ENCODE results near the gene NPHP3.
"Not testable (repeated sequence)": the region's sequence is repeated elsewhere in the genome, so short reads cannot be mapped to it uniquely, and the experiment has no call there.

The NPHP3 gene

DNA sequence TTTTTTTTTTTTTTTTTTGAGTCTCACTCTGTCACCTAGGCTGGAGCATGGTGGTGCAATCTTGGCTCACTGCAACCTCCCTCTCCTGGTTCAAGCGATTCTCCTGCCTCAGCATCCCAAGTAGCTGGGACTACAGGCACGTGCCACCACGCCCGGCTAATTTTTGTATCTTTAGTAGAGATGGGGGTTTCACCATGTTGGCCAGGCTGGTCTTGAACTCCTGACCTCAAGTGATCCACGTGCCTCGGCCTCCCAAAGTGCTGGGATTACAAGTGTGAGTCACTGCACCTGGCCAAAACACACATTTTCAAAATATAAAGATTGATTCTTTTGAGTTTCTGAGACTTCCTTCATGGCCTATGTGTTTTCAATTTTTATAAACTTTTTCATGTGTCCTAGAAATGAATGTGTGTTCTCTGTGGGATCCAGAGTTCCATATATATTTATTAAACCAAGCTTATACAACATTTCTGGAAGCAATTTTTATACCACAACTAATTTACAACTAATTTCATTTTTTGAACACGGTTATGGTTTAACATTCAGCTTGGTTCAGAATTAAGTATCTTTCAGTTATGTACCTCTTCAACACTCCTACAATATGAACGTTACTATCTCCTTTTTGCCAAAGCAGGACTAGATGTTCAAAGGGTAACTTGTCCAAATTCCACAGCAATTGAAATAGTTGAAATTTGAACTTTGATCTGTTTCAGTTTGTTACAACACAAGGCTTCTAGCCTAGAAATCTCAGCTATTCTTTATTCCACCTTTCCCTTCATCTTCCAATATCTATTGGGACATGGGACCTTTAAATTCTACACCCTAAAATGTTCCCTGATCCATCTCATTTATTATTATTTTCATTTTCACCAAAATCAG, 64.1 kb downstream of the NPHP3 start:
- in situ Hi-C loops (cut with HindIII; ENCODE audit: low pct_ligation_motif_present, low pct_unique_long_range_greater_than_20kb, low sequenced_read_pairs) = no loop called here
- no peak for DNase-seq

DNA sequence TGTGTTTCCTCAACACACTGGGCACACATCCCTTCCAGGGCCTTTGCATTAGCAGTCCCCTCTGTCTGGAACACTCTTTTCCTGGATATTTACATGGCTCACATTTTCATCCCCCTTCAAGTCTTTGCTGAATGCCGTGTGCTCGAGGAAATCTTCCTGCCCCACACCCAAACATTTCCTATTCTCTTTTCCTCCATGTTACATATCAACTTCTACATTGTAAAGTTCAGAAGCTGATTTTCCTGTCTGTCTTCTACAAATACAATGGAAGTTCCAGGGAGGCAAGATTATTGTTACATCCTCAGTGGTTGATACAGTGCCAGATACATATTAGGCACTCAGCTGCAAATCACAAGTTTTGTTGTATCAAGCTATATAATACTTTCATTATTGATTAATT, 66.7 kb downstream of the NPHP3 start:
- in situ Hi-C loops (cut with HindIII; ENCODE audit: low pct_ligation_motif_present, low pct_unique_long_range_greater_than_20kb, low sequenced_read_pairs) = no loop called here
- no peak for DNase-seq

DNA sequence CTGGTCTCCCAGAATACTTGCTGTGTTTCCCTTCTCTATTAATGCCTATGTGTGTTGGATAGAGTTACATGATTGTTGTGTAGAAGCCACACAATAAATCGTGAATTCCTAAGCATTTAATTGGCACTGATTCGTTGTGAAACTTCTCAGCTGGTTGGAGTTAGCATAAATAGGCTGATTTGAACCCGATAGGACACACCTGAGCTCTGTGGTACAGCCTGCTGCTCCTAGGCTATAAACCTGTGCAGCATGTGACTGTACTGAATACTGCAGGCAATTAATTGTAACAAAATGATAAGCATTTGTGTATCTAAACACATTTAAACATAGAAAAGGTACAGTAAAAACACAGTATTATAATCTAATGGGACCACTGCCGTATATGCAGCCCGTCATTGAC, 67.5 kb downstream of the NPHP3 start:
- in situ Hi-C loops (cut with HindIII; ENCODE audit: low pct_ligation_motif_present, low pct_unique_long_range_greater_than_20kb, low sequenced_read_pairs) = no loop called here

DNA sequence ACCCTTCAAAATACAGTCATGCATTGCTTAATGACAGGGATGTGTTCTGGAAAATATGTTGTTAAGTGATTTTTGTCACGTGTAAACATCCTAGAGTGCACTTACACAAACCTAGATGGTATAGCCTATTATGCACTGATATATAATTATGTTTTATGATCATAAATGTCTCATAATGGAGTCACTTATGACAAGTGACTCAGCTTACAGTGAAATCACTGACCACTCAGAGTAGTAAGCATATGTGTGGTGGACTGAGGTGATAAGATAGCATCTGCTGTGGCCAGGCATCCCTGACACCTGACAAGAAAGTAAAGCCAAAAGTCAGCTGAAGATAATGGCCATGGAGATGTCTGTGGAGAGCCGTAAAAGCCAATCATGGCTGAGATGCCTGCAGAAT, 68.0 kb downstream of the NPHP3 start:
- no peak for DNase-seq
- in situ Hi-C loops (cut with HindIII; ENCODE audit: low pct_ligation_motif_present, low pct_unique_long_range_greater_than_20kb, low sequenced_read_pairs) = no loop called here

More for the DNA sequence above, 67.5 kb downstream of the NPHP3 start:
- DNase-seq = no peak

DNA sequence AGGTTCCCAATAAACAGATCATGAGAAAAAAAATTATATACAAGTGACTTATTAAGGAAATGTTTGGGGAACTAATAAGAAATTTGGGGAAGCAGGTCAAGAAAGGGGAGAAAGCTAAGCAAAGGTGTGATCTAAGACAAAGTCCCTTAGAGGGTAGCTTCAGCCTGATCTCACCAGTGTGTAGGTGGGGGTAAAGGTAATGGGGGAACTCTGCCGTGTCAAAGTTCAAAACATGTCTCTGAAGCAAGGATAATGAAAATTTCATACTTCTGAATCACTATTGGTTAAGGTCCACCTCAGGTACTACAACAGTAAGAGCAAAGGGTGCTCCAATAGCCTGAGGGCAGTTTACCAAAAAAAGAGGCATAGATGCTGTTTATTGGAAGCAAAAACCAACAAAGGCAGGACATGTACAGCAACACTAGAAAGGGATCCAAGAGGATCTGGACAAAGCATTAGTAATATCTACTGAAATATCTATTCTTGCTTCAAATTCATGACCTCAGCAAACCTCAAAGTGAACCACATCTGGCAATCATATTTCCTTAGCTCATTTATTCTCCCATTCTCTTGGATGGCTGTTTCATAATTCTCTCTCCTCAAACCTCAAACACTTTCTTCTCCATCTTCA, 69.5 kb downstream of the NPHP3 start:
- in situ Hi-C loops (cut with HindIII; ENCODE audit: low pct_ligation_motif_present, low pct_unique_long_range_greater_than_20kb, low sequenced_read_pairs) = no loop called here

DNA sequence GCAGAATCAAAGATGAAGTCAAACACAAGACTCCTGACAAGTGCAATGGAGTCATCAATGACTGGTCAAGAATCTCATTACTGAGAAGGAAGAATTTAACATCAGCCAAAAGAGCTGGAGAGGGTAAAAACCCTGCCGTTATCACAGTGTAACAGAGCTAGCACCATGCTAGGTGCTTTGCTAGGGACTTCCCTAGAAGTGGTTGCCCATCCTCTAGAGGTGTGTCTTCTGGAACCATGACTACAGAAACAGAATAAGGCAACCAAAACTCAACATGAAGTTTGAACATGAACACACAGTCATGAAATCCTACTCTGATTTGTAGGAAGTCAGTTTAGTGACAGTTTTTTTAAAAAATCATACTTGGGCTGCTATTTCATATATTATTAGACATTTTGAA, 72.1 kb downstream of the NPHP3 start:
- in situ Hi-C loops (cut with HindIII; ENCODE audit: low pct_ligation_motif_present, low pct_unique_long_range_greater_than_20kb, low sequenced_read_pairs) = no loop called here
- no peak for DNase-seq

More for the DNA sequence above, 69.5 kb downstream of the NPHP3 start:
- no peak for DNase-seq

DNA sequence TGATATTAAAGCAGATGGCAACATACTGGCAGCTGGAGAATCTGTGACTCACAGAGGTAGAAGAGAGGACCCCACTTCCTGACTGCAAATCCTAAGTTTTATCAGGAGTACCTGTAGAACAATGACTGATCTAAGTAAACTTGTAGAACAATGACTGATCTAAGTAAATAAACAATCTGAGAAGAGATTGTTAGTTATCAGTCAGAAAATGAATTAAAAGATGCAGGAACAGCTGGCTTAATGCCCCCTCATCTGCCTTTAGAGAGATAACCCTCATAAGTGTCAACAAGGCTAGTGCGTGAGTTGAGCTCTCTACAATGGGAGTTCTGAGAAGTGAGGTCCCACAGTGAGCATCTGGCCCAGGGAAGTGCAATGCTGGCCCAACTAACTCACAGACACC, 77.2 kb downstream of the NPHP3 start:
- in situ Hi-C loops (cut with HindIII; ENCODE audit: low pct_ligation_motif_present, low pct_unique_long_range_greater_than_20kb, low sequenced_read_pairs) = loop anchor here (25.0 kb wide), 1 partner anchor 108 kb away; no protein-coding TSS in a partner anchor
- no peak for DNase-seq

DNA sequence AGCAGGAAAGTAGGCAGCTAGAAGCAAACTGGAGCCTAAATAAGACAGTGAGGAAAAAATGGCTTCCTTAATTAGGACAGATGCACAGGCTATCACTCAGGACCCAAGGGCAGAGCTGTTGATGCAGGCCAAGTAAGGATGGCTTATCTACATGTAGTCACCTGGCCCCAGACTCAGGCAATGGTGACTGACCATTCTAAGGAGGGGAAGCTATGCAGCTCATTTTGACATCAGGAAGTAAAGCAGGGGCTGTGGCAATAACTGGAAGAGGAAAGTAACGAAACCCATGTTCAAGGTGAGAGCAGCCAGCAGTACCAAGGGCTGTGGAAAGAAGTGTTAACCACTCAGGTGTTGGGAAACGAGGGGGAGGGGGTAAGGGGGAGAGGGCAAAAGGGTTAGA, 78.8 kb downstream of the NPHP3 start:
- DNase-seq = no peak
- in situ Hi-C loops (cut with HindIII; ENCODE audit: low pct_ligation_motif_present, low pct_unique_long_range_greater_than_20kb, low sequenced_read_pairs) = loop anchor here (25.0 kb wide), 1 partner anchor 106 kb away; no protein-coding TSS in a partner anchor

DNA sequence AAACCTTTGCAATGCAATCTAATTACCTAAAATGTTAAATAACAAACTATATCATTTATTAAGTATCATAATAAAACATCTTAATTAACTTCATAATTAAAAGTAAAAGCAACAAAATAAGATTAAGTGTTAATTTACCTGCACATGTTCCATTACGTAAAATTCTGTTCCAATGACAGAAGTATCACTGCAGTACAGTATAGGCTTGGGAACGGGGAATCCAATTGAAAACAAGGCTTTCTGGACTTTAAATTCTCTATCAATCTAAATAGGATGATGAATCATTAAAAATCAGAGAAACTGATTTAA, 79.7 kb downstream of the NPHP3 start:
- in situ Hi-C loops (cut with HindIII; ENCODE audit: low pct_ligation_motif_present, low pct_unique_long_range_greater_than_20kb, low sequenced_read_pairs) = loop anchor here (25.0 kb wide), 1 partner anchor 105 kb away; no protein-coding TSS in a partner anchor
- no peak for DNase-seq

DNA sequence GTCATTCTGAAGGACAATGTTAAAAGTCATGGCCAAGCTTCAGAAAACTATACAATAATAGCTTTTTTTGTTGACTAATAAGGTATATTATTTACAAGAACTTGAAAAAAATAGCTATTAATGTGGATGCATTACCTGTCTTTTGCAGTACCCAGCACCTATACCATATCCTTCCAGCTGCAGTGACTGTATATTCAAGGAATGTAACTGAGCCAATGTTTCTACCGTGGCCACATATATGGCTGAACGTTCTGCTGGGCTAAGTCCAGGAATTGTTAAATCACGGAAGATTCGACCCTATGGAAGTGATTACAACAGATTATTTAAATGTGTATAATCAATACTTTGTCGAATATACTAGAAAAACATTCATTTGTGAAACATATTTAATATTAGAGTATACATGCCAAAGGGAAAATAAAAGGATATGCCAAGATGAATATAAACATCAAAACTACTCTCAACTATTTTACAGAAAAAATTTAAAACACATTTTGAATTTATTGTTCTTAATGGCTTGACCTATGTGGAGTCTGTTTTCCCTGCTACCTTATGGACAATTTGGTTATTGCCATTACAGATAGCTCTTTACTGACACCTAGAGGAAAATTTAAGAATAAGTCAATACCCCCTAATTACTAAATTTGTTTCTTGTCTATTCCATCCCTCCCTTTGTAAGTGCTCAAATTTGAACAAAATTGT, 80.2 kb downstream of the NPHP3 start:
- peak; percentile 63 for DNase-seq
- in situ Hi-C loops (cut with HindIII; ENCODE audit: low pct_ligation_motif_present, low pct_unique_long_range_greater_than_20kb, low sequenced_read_pairs) = loop anchor here (25.0 kb wide), 1 partner anchor 105 kb away; no protein-coding TSS in a partner anchor

DNA sequence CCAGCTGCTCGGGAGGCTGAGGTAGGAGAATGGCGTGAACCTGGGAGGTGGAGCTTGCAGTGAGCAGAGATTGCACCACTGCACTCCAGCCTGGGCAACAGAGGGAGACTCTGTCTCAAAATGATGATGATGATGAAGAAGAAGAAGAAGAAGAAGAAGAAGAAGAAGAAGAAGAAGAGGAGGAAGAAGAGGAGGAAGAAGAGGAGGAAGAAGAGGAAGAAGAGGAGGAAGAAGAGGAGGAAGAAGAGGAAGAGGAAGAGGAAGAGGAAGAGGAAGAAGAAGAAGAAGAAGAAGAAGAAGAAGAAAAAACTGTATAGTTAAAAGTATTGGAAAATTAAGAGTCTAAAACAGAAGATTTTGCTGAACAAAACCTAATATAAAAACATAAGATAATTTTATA, 80.8 kb downstream of the NPHP3 start:
- in situ Hi-C loops (cut with HindIII; ENCODE audit: low pct_ligation_motif_present, low pct_unique_long_range_greater_than_20kb, low sequenced_read_pairs) = loop anchor here (25.0 kb wide), 1 partner anchor 104 kb away; no protein-coding TSS in a partner anchor
- not testable (repeated sequence) for DNase-seq

DNA sequence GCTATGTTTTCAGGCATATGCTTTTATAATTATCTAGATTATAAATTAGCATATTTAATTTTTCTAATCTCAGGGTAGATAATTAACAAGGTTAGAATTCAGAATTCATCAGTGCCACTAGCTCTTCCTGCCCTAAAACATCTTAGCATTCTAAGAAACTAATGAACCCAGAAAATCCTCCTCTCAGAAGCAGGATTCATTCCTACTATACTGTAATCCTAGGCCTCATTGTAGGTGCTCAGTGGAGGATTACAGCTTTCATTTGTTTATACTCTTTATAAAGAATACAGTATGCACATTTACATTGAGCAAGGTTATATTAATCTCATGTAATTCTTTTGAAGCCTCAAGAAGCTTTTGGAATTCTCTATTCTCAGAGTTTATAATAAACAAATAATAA, 83.5 kb downstream of the NPHP3 start:
- DNase-seq = no peak
- in situ Hi-C loops (cut with HindIII; ENCODE audit: low pct_ligation_motif_present, low pct_unique_long_range_greater_than_20kb, low sequenced_read_pairs) = loop anchor here (25.0 kb wide), 1 partner anchor 101 kb away; no protein-coding TSS in a partner anchor

DNA sequence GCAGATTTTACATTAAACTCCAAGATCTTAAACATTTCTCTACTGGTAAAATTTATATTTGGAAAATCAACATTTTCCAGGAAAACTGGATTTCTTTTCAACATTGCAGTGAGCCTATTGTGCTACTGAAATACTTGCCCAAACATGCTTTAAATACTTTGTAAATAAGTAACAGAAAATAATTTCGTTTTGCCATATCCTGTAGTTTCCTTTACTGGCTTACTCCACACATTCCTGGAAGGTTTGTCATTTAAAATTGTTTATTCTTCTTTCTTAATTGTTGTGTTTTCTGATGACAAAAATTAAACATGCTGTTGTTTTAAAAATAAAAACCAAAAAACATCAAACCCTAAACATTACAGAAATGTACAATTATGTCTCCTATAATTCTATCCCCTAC, 84.6 kb downstream of the NPHP3 start:
- in situ Hi-C loops (cut with HindIII; ENCODE audit: low pct_ligation_motif_present, low pct_unique_long_range_greater_than_20kb, low sequenced_read_pairs) = loop anchor here (25.0 kb wide), 1 partner anchor 100 kb away; no protein-coding TSS in a partner anchor
- peak; percentile 60 for DNase-seq

DNA sequence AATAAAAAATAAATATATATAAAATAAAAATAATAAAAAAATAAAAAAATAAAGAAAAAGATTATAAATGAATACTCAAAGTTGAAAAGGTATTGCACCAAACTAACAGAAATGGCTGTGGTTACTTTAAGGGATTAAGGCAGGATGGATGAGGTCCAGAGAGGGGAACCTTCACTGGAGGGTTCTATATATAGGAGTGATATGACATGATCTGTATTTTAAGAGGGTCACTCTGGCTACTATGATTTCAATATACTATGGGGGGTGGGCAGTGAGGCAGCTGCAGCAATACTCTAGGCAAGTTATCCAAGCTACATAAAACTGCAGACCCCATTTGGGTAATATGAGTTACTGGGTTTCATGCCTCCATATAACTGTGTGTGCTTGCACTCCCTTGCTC, 87.2 kb downstream of the NPHP3 start:
- DNase-seq = no peak
- in situ Hi-C loops (cut with HindIII; ENCODE audit: low pct_ligation_motif_present, low pct_unique_long_range_greater_than_20kb, low sequenced_read_pairs) = loop anchor here (25.0 kb wide), 1 partner anchor 98 kb away; no protein-coding TSS in a partner anchor

Data from ACHN (cell line).